ENCODE measurements around the gene ZCCHC17. TPM values are rescaled to one million over a fixed set of nuclear protein-coding genes. Genes with fewer than 3 reads are reported as not detected.

Gene ZCCHC17
- total RNA-seq, 4 donors from 2014 or later: 20.4 to 23.5 (median 21.7) TPM

- no peak for TF ChIP-seq CTCF (IDR thresholded peaks at IDR 0.05; ENCODE audit: low read depth)
These were observed 40.0 kb downstream of the ZCCHC17 start for GRCh38 chr1:31336687-31337467.

- no peak for TF ChIP-seq CTCF (IDR thresholded peaks at IDR 0.05; ENCODE audit: low read depth)
These were observed 47.7 kb downstream of the ZCCHC17 start for GRCh38 chr1:31344503-31344902.

- no peak for TF ChIP-seq CTCF (IDR thresholded peaks at IDR 0.05; ENCODE audit: low read depth)
These were observed 48.8 kb downstream of the ZCCHC17 start for GRCh38 chr1:31345635-31346034.

GRCh38 chr1:31346785-31347184 is 50.0 kb downstream of the ZCCHC17 start:
- no peak for TF ChIP-seq CTCF (IDR thresholded peaks at IDR 0.05; ENCODE audit: low read depth)

GRCh38 chr1:31348449-31348848 is 51.6 kb downstream of the ZCCHC17 start:
- no peak for TF ChIP-seq CTCF (IDR thresholded peaks at IDR 0.05; ENCODE audit: low read depth)

GRCh38 chr1:31354283-31354682 is 57.5 kb downstream of the ZCCHC17 start:
- no peak for TF ChIP-seq CTCF (IDR thresholded peaks at IDR 0.05; ENCODE audit: low read depth)

- no peak for TF ChIP-seq CTCF (IDR thresholded peaks at IDR 0.05; ENCODE audit: low read depth)
These were observed 59.6 kb downstream of the ZCCHC17 start for GRCh38 chr1:31356427-31356826.
